Measurements from ENCODE around the gene SYTL3. TPM values are rescaled to one million over a fixed set of nuclear protein-coding genes. Genes with fewer than 3 reads are reported as not detected.

The SYTL3 gene
- total and polyA plus RNA-seq, 2 donors from 2014 or later, result 3.1 to 16.0 TPM

DNA sequence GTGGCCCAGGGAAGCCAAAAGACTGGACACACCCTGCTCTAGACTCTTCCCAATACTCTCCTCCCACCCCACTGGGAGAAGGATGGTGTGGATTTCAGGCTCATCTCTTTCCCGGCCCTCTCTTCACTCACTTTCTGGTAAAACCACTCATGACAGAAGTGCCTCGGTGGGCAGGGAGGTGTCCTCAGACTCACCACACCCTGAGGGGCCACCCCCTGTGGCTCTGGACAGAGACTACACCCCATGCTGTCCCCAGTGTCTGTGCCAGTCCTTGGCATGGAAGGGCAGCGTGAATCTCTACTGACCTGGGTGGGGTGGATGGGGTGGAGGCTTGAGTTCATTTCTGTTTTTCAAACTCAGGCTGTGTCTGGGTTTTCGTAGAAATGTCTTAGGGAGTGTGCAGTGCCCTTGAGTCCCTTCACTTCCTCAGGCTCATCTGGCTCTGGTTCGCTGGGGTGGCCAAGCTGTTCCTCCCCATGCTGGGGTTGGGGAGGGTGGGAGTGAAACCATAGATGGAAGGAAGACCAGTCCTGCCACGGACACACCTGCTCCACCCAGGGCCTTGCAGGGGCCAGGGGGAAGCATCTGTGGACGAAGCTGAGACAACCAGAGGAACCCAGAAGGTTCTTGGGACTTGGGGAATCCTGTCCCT, 110.2 kb downstream of the SYTL3 start:
- Histone ChIP-seq H3K27ac (ENCODE audit: low read depth in 2 of 2, low read length in 2 of 2) (no peak overlapping the region), H3K4me1 (ENCODE audit: control insufficient read depth in 2 of 3, insufficient read depth in 2 of 3, low read depth in 1 of 3, low read length in 3 of 3) (peaks cover 0 to 2% (median 0%) of the 10 kb centered on the region in 3 donors), H3K9ac (ENCODE audit: low read length in 3 of 3) (no peak overlapping the region), H3K9me3 (ENCODE audit: control insufficient read depth in 2 of 3, insufficient read depth in 1 of 3, low read length in 3 of 3) (no peaks in the 10 kb centered on the region), H3K36me3 (ENCODE audit: control insufficient read depth in 2 of 3, insufficient read depth in 3 of 3, low read length in 3 of 3) (no peaks in the 10 kb centered on the region), H3K4me3 (ENCODE audit: low read length in 3 of 3) (no peak overlapping the region), H3K27me3 (ENCODE audit: control insufficient read depth, insufficient read depth, low read length) (no peaks in the 10 kb centered on the region)
- intact Hi-C loops (cut with DNase I), result no loop called here
- FAIRE-seq (no peak), DNase-seq (no peak)
- TF ChIP-seq, protein P1, sequence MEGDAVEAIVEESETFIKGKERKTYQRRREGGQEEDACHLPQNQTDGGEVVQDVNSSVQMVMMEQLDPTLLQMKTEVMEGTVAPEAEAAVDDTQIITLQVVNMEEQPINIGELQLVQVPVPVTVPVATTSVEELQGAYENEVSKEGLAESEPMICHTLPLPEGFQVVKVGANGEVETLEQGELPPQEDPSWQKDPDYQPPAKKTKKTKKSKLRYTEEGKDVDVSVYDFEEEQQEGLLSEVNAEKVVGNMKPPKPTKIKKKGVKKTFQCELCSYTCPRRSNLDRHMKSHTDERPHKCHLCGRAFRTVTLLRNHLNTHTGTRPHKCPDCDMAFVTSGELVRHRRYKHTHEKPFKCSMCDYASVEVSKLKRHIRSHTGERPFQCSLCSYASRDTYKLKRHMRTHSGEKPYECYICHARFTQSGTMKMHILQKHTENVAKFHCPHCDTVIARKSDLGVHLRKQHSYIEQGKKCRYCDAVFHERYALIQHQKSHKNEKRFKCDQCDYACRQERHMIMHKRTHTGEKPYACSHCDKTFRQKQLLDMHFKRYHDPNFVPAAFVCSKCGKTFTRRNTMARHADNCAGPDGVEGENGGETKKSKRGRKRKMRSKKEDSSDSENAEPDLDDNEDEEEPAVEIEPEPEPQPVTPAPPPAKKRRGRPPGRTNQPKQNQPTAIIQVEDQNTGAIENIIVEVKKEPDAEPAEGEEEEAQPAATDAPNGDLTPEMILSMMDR (IDR thresholded peaks at IDR 0.05; ENCODE audit: borderline replicate concordance, extremely low read depth, insufficient read depth), result no peak

DNA sequence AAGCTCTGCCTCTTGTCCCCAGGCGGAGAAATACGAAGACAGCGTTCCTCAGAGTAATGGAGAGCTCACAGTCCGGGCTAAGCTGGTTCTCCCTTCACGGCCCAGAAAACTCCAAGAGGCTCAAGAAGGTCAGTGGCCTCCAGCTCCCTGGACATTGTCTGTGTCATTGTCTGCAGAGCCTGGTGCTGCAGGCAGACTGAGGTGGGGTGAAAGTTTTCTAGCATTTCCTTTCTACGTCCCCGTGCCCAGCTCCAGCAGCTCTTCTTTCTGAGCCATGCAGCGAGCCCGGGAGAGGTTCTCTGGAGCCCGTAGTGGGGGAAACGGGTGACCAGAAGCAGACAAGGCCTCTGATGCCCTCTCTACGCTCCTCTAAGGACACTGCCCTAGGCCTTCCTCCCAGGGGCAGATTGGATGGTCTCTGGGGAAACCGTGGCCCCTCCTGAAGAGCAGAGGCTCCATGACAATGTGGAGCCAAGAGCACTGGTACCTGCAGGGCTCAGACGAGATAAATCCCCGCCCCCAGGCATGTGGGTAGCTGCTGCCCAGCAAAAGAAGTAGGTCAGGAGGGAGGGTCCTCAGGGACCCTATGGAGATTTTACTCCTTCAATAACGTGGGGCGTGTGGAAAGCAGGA, 110.9 kb downstream of the SYTL3 start:
- H3K4me1 ChIP-seq (ENCODE audit: control insufficient read depth in 2 of 3, insufficient read depth in 2 of 3, low read depth in 1 of 3, low read length in 3 of 3), result peaks cover 0 to 2% (median 0%) of the 10 kb centered on the region in 3 donors
- TF ChIP-seq, protein P1 (IDR thresholded peaks at IDR 0.05; ENCODE audit: borderline replicate concordance, extremely low read depth, insufficient read depth), result no peak
- H3K9ac ChIP-seq (ENCODE audit: low read length in 3 of 3), result no peak overlapping the region
- no peaks in the 10 kb centered on the region for H3K27me3 ChIP-seq (ENCODE audit: control insufficient read depth, insufficient read depth, low read length)
- no peak for FAIRE-seq
- H3K36me3 ChIP-seq (ENCODE audit: control insufficient read depth in 2 of 3, insufficient read depth in 3 of 3, low read length in 3 of 3), result peaks cover 0 to 4% (median 3%) of the 10 kb centered on the region in 3 donors
- intact Hi-C loops (cut with DNase I), result no loop called here
- DNase-seq, result no peak
- H3K27ac ChIP-seq (ENCODE audit: low read depth in 2 of 2, low read length in 2 of 2), result no peak overlapping the region
- no peaks in the 10 kb centered on the region for H3K9me3 ChIP-seq (ENCODE audit: control insufficient read depth in 2 of 3, insufficient read depth in 1 of 3, low read length in 3 of 3)
- no peak overlapping the region for H3K4me3 ChIP-seq (ENCODE audit: low read length in 3 of 3)

DNA sequence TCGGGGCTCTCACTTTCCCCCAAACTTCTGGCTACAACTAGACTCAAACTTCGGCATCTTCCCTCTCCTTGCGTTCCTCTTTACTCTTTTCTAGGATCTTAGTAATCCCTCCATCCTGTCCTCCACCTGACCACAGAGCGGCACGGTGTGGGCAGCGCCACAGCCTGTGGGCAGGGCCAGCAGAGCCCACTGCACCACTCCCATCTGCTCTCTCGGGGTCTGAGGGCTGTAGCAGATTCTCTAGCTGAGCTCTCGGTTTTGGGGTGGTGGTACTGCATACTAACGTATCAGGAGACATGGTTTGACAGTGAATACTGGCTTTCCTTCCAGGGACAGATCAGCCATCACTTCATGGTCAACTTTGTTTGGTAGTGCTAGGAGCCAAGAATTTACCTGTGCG, 111.9 kb downstream of the SYTL3 start:
- Histone ChIP-seq H3K4me3 (ENCODE audit: low read length in 3 of 3) (no peak overlapping the region), H3K9ac (ENCODE audit: low read length in 3 of 3) (no peak overlapping the region), H3K9me3 (ENCODE audit: control insufficient read depth in 2 of 3, insufficient read depth in 1 of 3, low read length in 3 of 3) (no peaks in the 10 kb centered on the region), H3K27ac (ENCODE audit: low read depth in 2 of 2, low read length in 2 of 2) (no peak overlapping the region), H3K4me1 (ENCODE audit: control insufficient read depth in 2 of 3, insufficient read depth in 2 of 3, low read depth in 1 of 3, low read length in 3 of 3) (no peaks in the 10 kb centered on the region), H3K36me3 (ENCODE audit: control insufficient read depth in 2 of 3, insufficient read depth in 3 of 3, low read length in 3 of 3) (peaks cover 0 to 14% (median 8%) of the 10 kb centered on the region in 3 donors), H3K27me3 (ENCODE audit: control insufficient read depth, insufficient read depth, low read length) (no peaks in the 10 kb centered on the region)
- TF ChIP-seq, protein P1 (IDR thresholded peaks at IDR 0.05; ENCODE audit: borderline replicate concordance, extremely low read depth, insufficient read depth), result no peak
- no peak for FAIRE-seq
- intact Hi-C loops (cut with DNase I), result no loop called here
- no peak for DNase-seq
